ENCODE data around the gene SIRT2. TPM values are rescaled to one million over a fixed set of nuclear protein-coding genes. Genes with fewer than 3 reads are reported as not detected.
A peak's percentile ranks its signal among the peaks of the same experiment; 100 is the strongest.

The SIRT2 gene
- total and polyA plus RNA-seq, 2 of the 13 experiments (the other 11 are each of a cell fraction or from before 2014, with no cell fraction given) = 22.3 to 26.1 TPM

DNA sequence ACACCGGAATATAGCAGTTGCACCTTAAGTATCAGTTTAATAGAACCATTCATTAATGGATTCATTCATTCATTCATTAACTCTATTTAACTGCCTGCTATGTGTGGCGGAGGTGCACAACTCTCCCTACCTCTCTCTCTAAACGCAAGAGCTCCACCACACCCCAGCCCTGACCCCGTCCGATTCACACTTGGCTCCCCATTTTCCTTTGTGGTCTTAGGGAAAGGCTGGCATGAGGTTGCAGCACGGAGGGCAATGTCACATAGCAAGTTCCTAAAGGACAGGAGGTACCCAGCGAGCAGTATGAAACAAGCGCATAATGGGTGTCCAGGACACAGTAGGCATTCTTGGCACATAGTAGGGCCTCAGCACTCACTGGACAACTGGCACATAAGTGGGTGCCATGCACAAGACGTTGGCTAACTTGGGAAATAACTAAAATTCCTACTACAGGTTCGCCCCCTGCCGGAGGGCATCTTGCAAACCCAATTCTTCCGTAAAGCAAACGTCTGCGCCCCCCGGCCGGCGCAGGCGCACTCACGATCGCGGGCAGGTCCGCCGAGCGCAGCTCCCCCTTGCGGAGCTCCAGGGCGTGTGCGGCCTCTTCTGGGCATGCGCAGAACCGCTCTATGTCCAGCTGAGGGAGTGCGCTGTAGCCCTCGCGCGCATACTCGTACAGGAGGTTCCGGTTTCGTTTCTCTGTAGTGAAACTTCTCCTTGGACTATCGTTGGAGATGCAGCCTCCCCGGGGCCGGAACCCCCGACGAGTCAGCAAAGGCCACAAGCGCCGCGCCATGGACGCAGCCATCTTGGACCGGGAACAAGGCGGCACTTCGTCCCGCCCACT is 30.7 kb upstream of the SIRT2 start, which contains the start of gene SARS2 (continued):
- TF ChIP-seq, protein P1, sequence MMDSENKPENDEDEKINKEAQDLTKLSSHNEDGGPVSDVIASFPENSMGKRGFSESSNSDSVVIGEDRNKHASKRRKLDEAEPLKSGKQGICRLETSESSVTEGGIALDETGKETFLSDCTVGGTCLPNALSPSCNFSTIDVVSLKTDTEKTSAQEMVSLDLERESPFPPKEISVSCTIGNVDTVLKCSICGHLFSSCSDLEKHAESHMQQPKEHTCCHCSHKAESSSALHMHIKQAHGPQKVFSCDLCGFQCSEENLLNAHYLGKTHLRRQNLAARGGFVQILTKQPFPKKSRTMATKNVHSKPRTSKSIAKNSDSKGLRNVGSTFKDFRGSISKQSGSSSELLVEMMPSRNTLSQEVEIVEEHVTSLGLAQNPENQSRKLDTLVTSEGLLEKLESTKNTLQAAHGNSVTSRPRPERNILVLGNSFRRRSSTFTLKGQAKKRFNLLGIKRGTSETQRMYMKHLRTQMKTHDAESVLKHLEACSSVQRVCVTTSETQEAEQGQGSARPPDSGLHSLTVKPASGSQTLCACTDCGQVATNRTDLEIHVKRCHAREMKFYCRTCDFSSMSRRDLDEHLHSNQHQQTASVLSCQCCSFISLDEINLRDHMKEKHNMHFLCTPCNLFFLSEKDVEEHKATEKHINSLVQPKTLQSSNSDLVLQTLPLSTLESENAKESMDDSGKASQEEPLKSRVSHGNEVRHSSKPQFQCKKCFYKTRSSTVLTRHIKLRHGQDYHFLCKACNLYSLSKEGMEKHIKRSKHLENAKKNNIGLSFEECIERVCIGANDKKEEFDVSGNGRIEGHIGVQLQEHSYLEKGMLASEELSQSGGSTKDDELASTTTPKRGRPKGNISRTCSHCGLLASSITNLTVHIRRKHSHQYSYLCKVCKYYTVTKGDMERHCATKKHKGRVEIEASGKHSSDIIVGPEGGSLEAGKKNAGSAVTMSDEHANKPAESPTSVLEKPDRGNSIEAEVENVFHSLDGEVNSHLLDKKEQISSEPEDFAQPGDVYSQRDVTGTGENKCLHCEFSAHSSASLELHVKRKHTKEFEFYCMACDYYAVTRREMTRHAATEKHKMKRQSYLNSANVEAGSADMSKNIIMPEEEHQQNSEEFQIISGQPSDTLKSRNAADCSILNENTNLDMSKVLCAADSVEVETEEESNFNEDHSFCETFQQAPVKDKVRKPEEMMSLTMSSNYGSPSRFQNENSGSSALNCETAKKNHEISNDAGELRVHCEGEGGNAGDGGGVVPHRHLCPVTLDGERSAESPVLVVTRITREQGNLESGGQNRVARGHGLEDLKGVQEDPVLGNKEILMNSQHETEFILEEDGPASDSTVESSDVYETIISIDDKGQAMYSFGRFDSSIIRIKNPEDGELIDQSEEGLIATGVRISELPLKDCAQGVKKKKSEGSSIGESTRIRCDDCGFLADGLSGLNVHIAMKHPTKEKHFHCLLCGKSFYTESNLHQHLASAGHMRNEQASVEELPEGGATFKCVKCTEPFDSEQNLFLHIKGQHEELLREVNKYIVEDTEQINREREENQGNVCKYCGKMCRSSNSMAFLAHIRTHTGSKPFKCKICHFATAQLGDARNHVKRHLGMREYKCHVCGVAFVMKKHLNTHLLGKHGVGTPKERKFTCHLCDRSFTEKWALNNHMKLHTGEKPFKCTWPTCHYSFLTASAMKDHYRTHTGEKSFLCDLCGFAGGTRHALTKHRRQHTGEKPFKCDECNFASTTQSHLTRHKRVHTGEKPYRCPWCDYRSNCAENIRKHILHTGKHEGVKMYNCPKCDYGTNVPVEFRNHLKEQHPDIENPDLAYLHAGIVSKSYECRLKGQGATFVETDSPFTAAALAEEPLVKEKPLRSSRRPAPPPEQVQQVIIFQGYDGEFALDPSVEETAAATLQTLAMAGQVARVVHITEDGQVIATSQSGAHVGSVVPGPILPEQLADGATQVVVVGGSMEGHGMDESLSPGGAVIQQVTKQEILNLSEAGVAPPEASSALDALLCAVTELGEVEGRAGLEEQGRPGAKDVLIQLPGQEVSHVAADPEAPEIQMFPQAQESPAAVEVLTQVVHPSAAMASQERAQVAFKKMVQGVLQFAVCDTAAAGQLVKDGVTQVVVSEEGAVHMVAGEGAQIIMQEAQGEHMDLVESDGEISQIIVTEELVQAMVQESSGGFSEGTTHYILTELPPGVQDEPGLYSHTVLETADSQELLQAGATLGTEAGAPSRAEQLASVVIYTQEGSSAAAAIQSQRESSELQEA (CRISPR knock-in tag; IDR thresholded peaks at IDR 0.05; ENCODE audit: not compliant biosample characterization) = peak; percentile 85
- TF ChIP-seq NFYC (CRISPR knock-in tag; IDR thresholded peaks at IDR 0.05) (no peak), TBX3 (IDR thresholded peaks at IDR 0.05; ENCODE audit: borderline replicate concordance) (no peak), ZNF75D (CRISPR knock-in tag; IDR thresholded peaks at IDR 0.05; ENCODE audit: borderline replicate concordance) (no peak), NFKB2 (CRISPR knock-in tag; IDR thresholded peaks at IDR 0.05; ENCODE audit: borderline replicate concordance) (no peak), ZC3H4 (CRISPR knock-in tag; IDR thresholded peaks at IDR 0.05; ENCODE audit: borderline replicate concordance) (no peak), MIER2 (CRISPR knock-in tag; IDR thresholded peaks at IDR 0.05) (no peak), POLR2AphosphoS5 (IDR thresholded peaks at IDR 0.05; ENCODE audit: low read depth, low read length) (no peak), PRPF4 (IDR thresholded peaks at IDR 0.05; ENCODE audit: low read depth, low read length, poor library complexity, severe bottlenecking) (no peak), NR2F2 (IDR thresholded peaks at IDR 0.05; ENCODE audit: borderline replicate concordance, low read depth) (no peak), NPAS2 (CRISPR knock-in tag; IDR thresholded peaks at IDR 0.05; ENCODE audit: borderline replicate concordance) (no peak), ZNF235 (CRISPR knock-in tag; IDR thresholded peaks at IDR 0.05; ENCODE audit: borderline replicate concordance) (no peak), SP2 (CRISPR knock-in tag; IDR thresholded peaks at IDR 0.05) (no peak), ZNF7 (CRISPR knock-in tag; IDR thresholded peaks at IDR 0.05) (no peak), POLR2A (IDR thresholded peaks at IDR 0.05; ENCODE audit: insufficient read depth in 1 of 2, low read depth in 2 of 2, low read length in 2 of 2) (peak in 1 of 2 experiments; percentile 97; a peak in 3 of 4 replicates), ZNF619 (CRISPR knock-in tag; IDR thresholded peaks at IDR 0.05) (no peak; the same call in 1 of the 2 replicates)
- TF ChIP-seq, protein P2, sequence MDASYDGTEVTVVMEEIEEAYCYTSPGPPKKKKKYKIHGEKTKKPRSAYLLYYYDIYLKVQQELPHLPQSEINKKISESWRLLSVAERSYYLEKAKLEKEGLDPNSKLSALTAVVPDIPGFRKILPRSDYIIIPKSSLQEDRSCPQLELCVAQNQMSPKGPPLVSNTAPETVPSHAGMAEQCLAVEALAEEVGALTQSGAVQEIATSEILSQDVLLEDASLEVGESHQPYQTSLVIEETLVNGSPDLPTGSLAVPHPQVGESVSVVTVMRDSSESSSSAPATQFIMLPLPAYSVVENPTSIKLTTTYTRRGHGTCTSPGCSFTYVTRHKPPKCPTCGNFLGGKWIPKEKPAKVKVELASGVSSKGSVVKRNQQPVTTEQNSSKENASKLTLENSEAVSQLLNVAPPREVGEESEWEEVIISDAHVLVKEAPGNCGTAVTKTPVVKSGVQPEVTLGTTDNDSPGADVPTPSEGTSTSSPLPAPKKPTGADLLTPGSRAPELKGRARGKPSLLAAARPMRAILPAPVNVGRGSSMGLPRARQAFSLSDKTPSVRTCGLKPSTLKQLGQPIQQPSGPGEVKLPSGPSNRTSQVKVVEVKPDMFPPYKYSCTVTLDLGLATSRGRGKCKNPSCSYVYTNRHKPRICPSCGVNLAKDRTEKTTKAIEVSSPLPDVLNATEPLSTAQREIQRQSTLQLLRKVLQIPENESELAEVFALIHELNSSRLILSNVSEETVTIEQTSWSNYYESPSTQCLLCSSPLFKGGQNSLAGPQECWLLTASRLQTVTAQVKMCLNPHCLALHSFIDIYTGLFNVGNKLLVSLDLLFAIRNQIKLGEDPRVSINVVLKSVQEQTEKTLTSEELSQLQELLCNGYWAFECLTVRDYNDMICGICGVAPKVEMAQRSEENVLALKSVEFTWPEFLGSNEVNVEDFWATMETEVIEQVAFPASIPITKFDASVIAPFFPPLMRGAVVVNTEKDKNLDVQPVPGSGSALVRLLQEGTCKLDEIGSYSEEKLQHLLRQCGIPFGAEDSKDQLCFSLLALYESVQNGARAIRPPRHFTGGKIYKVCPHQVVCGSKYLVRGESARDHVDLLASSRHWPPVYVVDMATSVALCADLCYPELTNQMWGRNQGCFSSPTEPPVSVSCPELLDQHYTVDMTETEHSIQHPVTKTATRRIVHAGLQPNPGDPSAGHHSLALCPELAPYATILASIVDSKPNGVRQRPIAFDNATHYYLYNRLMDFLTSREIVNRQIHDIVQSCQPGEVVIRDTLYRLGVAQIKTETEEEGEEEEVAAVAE (CRISPR knock-in tag; IDR thresholded peaks at IDR 0.05; ENCODE audit: borderline replicate concordance) = no peak

Measured in HepG2 (cell line).